ENCODE measurements around the gene ZNF543. TPM values are rescaled to one million over a fixed set of nuclear protein-coding genes. Genes with fewer than 3 reads are reported as not detected.
A peak's percentile ranks its signal among the peaks of the same experiment; 100 is the strongest.

Gene ZNF543
- total RNA-seq, 1 experiment from 2014 or later: 9.5 TPM

DNA sequence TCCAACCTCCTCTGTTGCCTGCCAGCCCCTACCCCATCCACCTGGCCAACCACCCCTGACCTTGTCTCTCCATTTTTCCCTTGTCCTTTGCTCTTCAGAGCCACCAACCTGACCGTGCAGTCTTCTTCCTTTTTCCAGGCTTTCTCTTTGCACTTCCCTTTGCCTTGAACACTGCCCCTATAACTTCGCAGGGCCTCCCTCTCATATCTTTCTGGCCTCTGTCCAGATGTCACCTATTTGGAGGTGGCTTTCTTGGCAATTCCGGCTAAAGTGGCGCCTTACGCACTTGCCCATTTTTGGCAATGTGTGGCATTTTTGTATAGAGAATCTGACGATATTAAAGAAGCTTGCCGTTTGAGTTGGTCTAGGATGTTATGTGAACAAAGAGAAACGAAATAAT, 844 bp downstream of the ZNF543 start:
- no peak for TF ChIP-seq EZH2 (IDR thresholded peaks at IDR 0.05; ENCODE audit: low read depth)
- TF ChIP-seq, protein P1, sequence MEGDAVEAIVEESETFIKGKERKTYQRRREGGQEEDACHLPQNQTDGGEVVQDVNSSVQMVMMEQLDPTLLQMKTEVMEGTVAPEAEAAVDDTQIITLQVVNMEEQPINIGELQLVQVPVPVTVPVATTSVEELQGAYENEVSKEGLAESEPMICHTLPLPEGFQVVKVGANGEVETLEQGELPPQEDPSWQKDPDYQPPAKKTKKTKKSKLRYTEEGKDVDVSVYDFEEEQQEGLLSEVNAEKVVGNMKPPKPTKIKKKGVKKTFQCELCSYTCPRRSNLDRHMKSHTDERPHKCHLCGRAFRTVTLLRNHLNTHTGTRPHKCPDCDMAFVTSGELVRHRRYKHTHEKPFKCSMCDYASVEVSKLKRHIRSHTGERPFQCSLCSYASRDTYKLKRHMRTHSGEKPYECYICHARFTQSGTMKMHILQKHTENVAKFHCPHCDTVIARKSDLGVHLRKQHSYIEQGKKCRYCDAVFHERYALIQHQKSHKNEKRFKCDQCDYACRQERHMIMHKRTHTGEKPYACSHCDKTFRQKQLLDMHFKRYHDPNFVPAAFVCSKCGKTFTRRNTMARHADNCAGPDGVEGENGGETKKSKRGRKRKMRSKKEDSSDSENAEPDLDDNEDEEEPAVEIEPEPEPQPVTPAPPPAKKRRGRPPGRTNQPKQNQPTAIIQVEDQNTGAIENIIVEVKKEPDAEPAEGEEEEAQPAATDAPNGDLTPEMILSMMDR (conservative IDR thresholded peaks at IDR 0.05): no peak
- Histone ChIP-seq H3F3A (ENCODE audit: insufficient read depth, low read depth) (peaks cover 4% of the 10 kb centered on the region; the same call in 1 of the 2 replicates), H2AFZ (peak overlapping the region; percentile 99; the same call in 1 of the 2 replicates), H4K20me1 (ENCODE audit: insufficient read depth) (no peaks in the 10 kb centered on the region), H3K36me3 (ENCODE audit: low read depth) (peaks cover 13% of the 10 kb centered on the region), H3K9me2 (ENCODE audit: insufficient read depth) (no peaks in the 10 kb centered on the region), H3K9me3 (ENCODE audit: insufficient read depth, low read depth) (no peaks in the 10 kb centered on the region), H3K4me3 (peak overlapping the region; percentile 91), H3K27ac (peak overlapping the region; percentile 51; the same call in 1 of the 2 replicates), H3K79me2 (ENCODE audit: low read depth) (peaks cover 32% of the 10 kb centered on the region), H3K4me2 (peak overlapping the region; percentile 100), H3K27me3 (ENCODE audit: insufficient read depth, low read depth) (no peaks in the 10 kb centered on the region), H3K4me1 (replicated peaks; ENCODE audit: insufficient read depth) (peaks cover 19% of the 10 kb centered on the region)
- intact Hi-C loops (cut with micrococcal nuclease; ENCODE audit: unreplicated experiment): no loop called here
- no TSS peak for BruUV-seq (replicated peaks)
- DNase-seq: no peak
- ChIA-PET POLR2A (ENCODE audit: unreplicated experiment) (interaction anchor here (0.6 to 0.7 kb wide), 3 partner anchors 11 to 80 kb away, joined by 3 to 7 read pairs (median 3); no protein-coding TSS in a partner anchor), CTCF (interaction anchor here (0.6 kb wide), 1 partner anchor 22 kb away, joined by 3 read pairs; no protein-coding TSS in a partner anchor)

DNA sequence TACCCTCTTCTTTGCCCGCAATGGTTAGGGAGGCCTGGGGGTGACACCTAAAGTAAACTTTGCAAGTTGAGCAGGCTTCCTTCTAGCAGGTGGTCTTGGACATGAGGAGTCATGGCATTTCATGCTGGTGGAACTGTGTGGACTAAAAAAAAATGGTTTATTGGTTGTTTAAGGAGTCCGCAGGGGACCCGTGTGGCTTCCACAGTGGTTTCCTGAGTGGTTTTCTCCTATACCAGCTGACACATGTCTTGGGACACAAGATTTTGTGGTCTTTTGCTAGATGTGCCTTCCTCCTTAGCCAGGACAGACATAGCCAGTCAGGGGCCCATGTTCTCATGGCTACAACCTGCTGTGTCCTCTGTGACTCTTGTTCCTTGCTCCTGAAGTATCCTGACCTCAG, 1.5 kb downstream of the ZNF543 start:
- no peak for DNase-seq
- Histone ChIP-seq H3K9me2 (ENCODE audit: insufficient read depth) (no peaks in the 10 kb centered on the region), H4K20me1 (ENCODE audit: insufficient read depth) (no peaks in the 10 kb centered on the region), H3K4me1 (replicated peaks; ENCODE audit: insufficient read depth) (peaks cover 19% of the 10 kb centered on the region), H3F3A (ENCODE audit: insufficient read depth, low read depth) (peaks cover 4% of the 10 kb centered on the region; the same call in 1 of the 2 replicates), H3K4me2 (peak overlapping the region; percentile 100), H3K27me3 (ENCODE audit: insufficient read depth, low read depth) (no peaks in the 10 kb centered on the region), H3K27ac (no peak overlapping the region), H3K79me2 (ENCODE audit: low read depth) (peaks cover 32% of the 10 kb centered on the region), H3K9me3 (ENCODE audit: insufficient read depth, low read depth) (no peaks in the 10 kb centered on the region), H2AFZ (no peak overlapping the region), H3K36me3 (ENCODE audit: low read depth) (peaks cover 13% of the 10 kb centered on the region), H3K4me3 (peak overlapping the region; percentile 91)
- ChIA-PET POLR2A (ENCODE audit: unreplicated experiment) (interaction anchor here (0.7 kb wide), 1 partner anchor 20 kb away, joined by 7 read pairs; no protein-coding TSS in a partner anchor), CTCF (interaction anchor here (0.6 kb wide), 1 partner anchor 22 kb away, joined by 3 read pairs; no protein-coding TSS in a partner anchor)
- intact Hi-C loops (cut with micrococcal nuclease; ENCODE audit: unreplicated experiment): no loop called here
- TF ChIP-seq, protein P1 (conservative IDR thresholded peaks at IDR 0.05): no peak
- no peak for TF ChIP-seq EZH2 (IDR thresholded peaks at IDR 0.05; ENCODE audit: low read depth)
- BruUV-seq (replicated peaks): no TSS peak

DNA sequence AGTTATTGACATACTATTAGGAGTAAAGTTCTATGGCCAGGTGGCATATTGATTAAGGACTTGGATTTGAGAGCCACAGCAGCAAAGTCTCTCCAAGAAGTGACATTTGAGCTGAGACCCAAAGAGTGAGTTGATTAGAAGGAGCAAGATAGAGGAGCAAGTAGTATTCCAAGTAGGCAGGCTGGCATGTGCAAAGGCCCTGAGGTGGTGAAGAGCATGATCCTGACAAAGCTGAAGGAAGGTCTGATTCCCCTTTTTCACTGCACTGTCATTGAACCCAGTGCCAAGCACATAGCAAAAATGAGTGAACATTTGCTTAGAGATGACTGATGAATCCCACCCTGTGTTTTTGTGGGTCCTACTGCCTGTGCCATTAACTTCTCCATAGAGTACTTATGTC, 4.7 kb downstream of the ZNF543 start:
- ChIA-PET CTCF (no interaction called here), POLR2A (ENCODE audit: unreplicated experiment) (interaction anchor here (0.6 to 0.7 kb wide), 2 partner anchors 433 to 591 kb away, joined by 3 to 4 read pairs; partner anchors contain the start of gene ZNF417)
- no peak overlapping the region for H3K27ac ChIP-seq
- peaks cover 32% of the 10 kb centered on the region for H3K79me2 ChIP-seq (ENCODE audit: low read depth)
- intact Hi-C loops (cut with micrococcal nuclease; ENCODE audit: unreplicated experiment): no loop called here
- H4K20me1 ChIP-seq (ENCODE audit: insufficient read depth): no peaks in the 10 kb centered on the region
- peaks cover 35% of the 10 kb centered on the region for H3K36me3 ChIP-seq (ENCODE audit: low read depth)
- no TSS peak for BruUV-seq (replicated peaks)
- H3K4me3 ChIP-seq: no peak overlapping the region
- H3F3A ChIP-seq (ENCODE audit: insufficient read depth, low read depth): no peaks in the 10 kb centered on the region
- DNase-seq: no peak
- no peak overlapping the region for H3K4me2 ChIP-seq
- no peaks in the 10 kb centered on the region for H3K9me3 ChIP-seq (ENCODE audit: insufficient read depth, low read depth)
- H3K27me3 ChIP-seq (ENCODE audit: insufficient read depth, low read depth): no peaks in the 10 kb centered on the region
- TF ChIP-seq EZH2 (IDR thresholded peaks at IDR 0.05; ENCODE audit: low read depth): no peak
- TF ChIP-seq, protein P1 (conservative IDR thresholded peaks at IDR 0.05): no peak
- no peaks in the 10 kb centered on the region for H3K9me2 ChIP-seq (ENCODE audit: insufficient read depth)
- peaks cover 14% of the 10 kb centered on the region for H3K4me1 ChIP-seq (replicated peaks; ENCODE audit: insufficient read depth)
- no peak overlapping the region for H2AFZ ChIP-seq

Measured in PC-9 (cell line).